ENCODE results near the gene FAM210A.

FAM210A gene

DNA sequence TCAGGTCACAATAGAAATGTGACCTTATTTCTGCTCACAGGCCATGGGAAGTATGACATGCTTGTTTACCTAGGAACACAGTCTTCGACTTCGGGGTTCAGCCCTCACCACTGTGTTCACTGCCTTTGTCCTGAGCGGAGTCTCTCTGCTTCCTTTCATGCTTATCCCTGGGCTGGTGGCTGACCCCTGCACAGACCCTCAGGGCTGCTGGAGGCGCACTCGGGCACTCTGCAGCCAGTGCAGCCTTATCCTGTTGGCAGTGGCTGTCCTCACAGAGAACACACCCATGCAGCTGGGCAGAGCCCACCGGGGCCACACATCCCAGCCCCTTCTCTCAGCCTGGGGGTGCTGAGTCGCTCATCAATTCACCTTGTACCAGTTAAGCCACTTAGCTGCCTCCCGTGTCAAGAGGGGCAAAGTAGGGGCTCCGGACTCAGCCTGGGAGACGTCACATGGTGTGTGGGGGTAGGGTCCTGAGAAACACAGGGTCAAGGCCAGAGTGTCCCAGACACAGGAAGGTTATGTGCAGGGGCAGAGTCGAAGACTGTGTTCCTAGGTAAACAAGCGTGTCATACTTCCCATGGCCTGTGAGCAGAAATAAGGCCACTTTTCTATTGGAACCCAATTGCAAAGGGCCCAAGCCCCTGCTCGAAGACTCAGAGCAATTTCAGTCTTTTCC lies 107.5 kb downstream of the FAM210A start:
- Mint-ChIP-seq H3K9me3 (no peaks in the 10 kb centered on the region), H3K27ac (peak overlapping the region; percentile 42), H3K4me1 (peaks cover 42% of the 10 kb centered on the region), H3K27me3 (no peaks in the 10 kb centered on the region), H3K4me3 (no peak overlapping the region), H3K36me3 (peaks cover 3% of the 10 kb centered on the region)
- DNase-seq: no peak
- CTCF ChIA-PET: no interaction called here

DNA sequence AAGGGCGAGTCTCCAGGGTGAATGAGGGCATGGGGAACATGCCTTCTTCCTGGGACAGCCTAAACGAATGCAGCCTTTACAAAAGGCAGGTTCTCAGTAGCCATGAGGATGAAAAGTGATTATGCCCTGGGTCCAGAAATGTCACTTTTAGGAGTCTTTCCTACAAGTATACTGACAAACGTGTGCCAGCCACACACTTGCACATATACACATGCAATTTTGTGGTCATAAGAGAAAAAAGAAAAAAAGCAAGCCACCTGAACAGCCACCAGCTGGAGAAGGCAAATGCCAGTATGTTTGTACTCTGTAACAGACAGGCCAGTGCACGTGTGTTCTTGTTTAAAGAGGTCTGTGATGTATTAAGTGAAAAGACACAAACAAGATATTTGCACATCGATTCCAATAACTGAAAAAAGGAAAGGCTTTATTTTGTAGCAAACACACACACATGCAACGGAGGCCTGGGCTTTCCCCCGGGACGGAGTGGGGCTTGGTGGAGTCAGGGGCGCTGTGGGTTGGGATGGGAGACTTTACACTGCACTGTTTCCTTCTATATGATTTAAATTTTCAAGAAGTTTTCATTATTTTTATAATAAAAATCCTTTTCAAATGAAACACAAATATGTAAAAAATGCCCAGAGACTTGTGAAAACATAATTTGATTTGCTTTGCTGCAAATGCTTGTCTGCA lies 108.4 kb downstream of the FAM210A start:
- no peaks in the 10 kb centered on the region for H3K9me3 Mint-ChIP-seq
- DNase-seq: no peak
- H3K27me3 Mint-ChIP-seq: no peaks in the 10 kb centered on the region
- no peak overlapping the region for H3K4me3 Mint-ChIP-seq
- peaks cover 3% of the 10 kb centered on the region for H3K36me3 Mint-ChIP-seq
- no peak overlapping the region for H3K27ac Mint-ChIP-seq
- peaks cover 51% of the 10 kb centered on the region for H3K4me1 Mint-ChIP-seq
- CTCF ChIA-PET: no interaction called here

DNA sequence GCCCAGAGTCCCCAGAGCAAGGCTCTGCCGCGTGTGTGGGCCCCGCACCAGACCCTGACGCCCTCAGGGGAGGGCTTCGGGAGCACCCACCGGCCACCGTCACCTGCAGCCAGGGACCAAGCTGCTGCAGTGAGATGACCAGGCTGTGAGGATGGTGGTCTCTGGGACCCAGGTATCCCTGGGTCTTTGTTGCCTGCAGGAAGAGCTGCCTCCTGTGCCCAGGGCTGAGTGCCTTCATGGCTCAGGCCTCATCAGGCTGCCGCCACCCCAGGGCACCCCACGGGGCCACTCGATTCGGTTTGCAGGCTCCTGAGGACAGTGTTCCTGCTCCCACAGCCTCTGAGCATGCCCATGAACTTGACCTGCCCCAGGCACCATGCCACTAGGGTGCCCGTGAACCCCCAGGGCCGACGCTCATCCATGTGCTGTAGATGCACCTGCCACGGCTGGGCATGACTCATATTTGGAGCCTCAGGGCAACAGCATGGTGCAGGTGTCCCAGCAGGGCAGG lies 109.8 kb downstream of the FAM210A start:
- DNase-seq: no peak
- CTCF ChIA-PET: interaction anchor here (1.0 kb wide), 1 partner anchor 58 kb away, joined by 3 read pairs; no protein-coding TSS in a partner anchor
- H3K36me3 Mint-ChIP-seq: peaks cover 3% of the 10 kb centered on the region
- H3K4me3 Mint-ChIP-seq: no peak overlapping the region
- H3K4me1 Mint-ChIP-seq: peaks cover 65% of the 10 kb centered on the region
- H3K27me3 Mint-ChIP-seq: no peaks in the 10 kb centered on the region
- peak overlapping the region; percentile 90 for H3K27ac Mint-ChIP-seq
- H3K9me3 Mint-ChIP-seq: no peaks in the 10 kb centered on the region

DNA sequence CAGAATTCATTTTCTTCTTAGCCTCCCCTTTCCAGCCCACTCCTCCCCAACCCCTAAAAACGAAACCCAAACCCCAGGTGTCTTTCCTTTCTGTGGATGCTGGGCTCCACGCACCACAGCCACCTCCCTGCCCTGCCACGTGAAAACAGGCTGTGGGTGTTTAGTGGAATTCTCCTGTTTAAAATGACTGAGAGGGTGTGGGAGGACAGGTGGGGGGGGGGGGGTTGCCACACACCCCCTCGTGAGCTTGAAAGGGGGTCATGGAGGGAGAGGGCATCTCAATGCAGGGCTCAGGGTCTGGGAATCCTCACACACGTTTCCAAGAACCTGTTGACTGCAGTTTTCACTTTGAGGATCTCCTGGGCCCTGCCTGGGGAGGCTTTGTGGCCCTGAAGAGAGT lies 110.3 kb downstream of the FAM210A start:
- DNase-seq: no peak
- H3K27ac Mint-ChIP-seq: peak overlapping the region; percentile 90
- no peak overlapping the region for H3K4me3 Mint-ChIP-seq
- peaks cover 70% of the 10 kb centered on the region for H3K4me1 Mint-ChIP-seq
- CTCF ChIA-PET: no interaction called here
- no peaks in the 10 kb centered on the region for H3K9me3 Mint-ChIP-seq
- no peaks in the 10 kb centered on the region for H3K27me3 Mint-ChIP-seq
- peaks cover 3% of the 10 kb centered on the region for H3K36me3 Mint-ChIP-seq

DNA sequence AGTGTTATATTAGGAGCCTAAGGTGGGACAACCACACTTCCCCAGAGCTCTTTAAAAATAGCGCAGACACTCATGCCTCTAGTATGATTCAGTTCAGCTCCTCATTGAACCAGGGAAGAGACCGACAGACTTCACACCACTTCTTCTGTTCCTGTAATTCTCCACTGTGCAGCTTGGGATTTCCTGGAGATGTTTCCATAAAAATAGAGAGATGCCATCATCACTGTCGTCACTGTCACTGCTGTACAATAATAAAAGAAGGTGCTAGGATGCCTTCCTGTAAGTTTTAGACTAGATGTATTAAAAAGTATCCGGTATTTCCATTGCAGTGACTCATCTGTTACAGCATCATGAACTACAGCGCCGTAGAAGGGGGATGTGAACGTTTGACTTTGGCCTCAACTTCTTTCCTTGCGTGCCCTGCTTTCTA lies 110.9 kb downstream of the FAM210A start:
- CTCF ChIA-PET: interaction anchor here (1.0 to 4.3 kb wide), 2 partner anchors 14 to 399 kb away, joined by 4 to 28 read pairs; no protein-coding TSS in a partner anchor
- Mint-ChIP-seq H3K9me3 (no peaks in the 10 kb centered on the region), H3K27ac (peak overlapping the region; percentile 90), H3K27me3 (no peaks in the 10 kb centered on the region), H3K4me1 (peaks cover 75% of the 10 kb centered on the region), H3K4me3 (no peak overlapping the region), H3K36me3 (peaks cover 5% of the 10 kb centered on the region)
- DNase-seq: no peak

DNA sequence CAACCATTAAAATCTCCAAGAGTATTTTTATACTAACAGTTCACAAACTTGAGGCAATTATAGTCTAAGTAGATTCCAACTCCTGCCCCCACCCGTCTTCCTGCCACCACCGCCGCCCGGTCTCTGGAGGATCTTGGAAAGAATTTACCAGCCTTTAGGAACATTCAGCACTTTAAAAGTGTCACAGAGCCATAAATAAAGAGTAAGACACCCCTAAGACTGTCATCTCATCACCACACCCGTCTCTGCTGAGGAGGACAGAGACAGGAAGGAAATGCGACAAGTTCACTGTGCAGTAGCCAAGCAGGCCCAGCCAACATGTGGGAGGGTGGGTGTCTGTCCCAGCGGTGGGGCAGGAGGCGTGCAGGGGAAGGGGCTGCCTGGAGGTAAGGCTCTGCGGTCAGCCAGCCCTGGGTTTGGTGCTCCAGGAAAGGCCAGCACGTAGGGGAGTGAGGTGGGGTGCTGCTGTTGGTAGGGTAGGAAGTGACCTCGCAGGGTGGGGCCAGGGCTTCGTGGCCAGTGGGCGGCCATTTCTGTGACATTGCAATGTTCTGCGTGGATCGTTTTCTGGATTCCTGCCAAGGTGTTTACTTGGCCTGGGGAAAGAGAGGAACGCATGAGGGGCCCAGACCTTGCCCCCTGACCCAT lies 111.6 kb downstream of the FAM210A start:
- DNase-seq: peak; percentile 52
- Mint-ChIP-seq H3K4me3 (peak overlapping the region; percentile 50), H3K4me1 (peaks cover 76% of the 10 kb centered on the region), H3K9me3 (no peaks in the 10 kb centered on the region), H3K27ac (peak overlapping the region; percentile 90), H3K27me3 (no peaks in the 10 kb centered on the region), H3K36me3 (peaks cover 5% of the 10 kb centered on the region)
- CTCF ChIA-PET: interaction anchor here (1.0 to 6.9 kb wide), 6 partner anchors 15 to 398 kb away, joined by 4 to 64 read pairs (median 8); no protein-coding TSS in a partner anchor

DNA sequence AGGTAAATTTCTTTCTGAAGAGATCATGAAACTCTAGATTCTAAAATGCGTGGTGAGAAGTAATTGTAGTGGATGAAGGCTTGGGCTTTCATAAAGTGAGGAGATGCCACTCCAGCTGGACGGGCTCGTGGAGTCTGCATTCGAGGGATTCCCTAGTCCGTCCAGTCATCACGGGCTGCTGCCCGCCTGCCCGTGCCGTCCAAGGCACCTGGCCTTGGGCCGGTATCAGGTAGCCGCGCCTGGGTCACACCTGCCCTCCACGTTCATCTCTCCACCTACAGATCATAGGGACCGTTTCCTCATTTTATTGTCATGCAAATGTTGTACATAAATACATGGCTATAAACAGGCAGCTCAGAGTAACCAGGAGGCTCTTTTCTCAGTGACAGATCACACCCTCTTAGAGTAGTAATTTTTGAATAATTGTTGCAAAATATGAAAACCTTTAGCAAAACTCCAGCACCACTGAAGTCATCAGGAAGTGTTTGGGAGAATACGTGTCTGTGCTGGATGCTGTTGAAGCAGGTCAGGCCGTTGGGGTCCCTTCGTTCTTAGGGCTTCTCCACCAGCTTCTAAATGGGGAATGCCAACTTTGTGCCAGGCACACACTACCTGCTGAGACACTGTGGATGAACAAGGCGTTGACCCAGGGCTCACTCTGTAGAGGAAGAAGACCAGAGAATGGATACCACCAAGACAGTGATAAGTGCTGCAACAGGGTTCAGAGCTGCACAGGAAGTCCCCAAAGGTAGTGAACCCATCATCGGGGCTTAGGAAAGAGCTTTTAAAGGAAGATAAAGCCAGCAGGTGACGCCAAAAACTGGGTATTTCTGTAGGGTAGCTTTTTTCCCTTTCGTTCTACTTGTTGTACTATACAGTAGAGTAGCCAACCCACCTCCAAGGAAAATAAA lies 112.5 kb downstream of the FAM210A start:
- no peaks in the 10 kb centered on the region for H3K9me3 Mint-ChIP-seq
- CTCF ChIA-PET: interaction anchor here (0.8 to 6.9 kb wide), 8 partner anchors 13 to 397 kb away, joined by 3 to 64 read pairs (median 8); no protein-coding TSS in a partner anchor
- H3K27me3 Mint-ChIP-seq: no peaks in the 10 kb centered on the region
- H3K36me3 Mint-ChIP-seq: peaks cover 6% of the 10 kb centered on the region
- peak; percentile 31 for DNase-seq
- H3K4me1 Mint-ChIP-seq: peaks cover 85% of the 10 kb centered on the region
- peak overlapping the region; percentile 90 for H3K27ac Mint-ChIP-seq
- peak overlapping the region; percentile 71 for H3K4me3 Mint-ChIP-seq
